SU-DHL-6 (cell line): ENCODE results near the gene HUS1.

Experiments used
- H2AFZ ChIP-seq: fragments of 200-600 bp; sonication (generic); 2 replicates; pipeline ENCODE4 v1.6.1; 2014; ENCODE audit warnings: low read depth, mild to moderate bottlenecking, moderate library complexity, mixed read lengths, antibody characterized with exemption, low read length; ENCODE audit not compliant: severe bottlenecking
- H3F3A ChIP-seq: fragments of 200-600 bp; shearing (Covaris generic); 2 replicates; pipeline ENCODE4 v1.6.0; 2016; ENCODE audit warnings: antibody characterized with exemption, mild to moderate bottlenecking; ENCODE audit not compliant: insufficient read depth
- H3K27ac ChIP-seq: fragments of 200-600 bp; sonication (generic); 2 replicates; pipeline ENCODE4 v1.5.1; 2016; ENCODE audit warnings: low read depth, mild to moderate bottlenecking, low read length, moderate library complexity, mixed read lengths
- H3K27me3 ChIP-seq: fragments of 200-600 bp; sonication (generic), shearing (Covaris generic); 2 replicates; pipeline ENCODE4 v1.6.0; 2014; ENCODE audit warnings: mild to moderate bottlenecking, low read length
- H3K36me3 ChIP-seq: fragments of 200-600 bp; sonication (generic); 2 replicates; pipeline ENCODE4 v1.6.1; 2014; ENCODE audit warnings: mild to moderate bottlenecking, low read length, mixed read lengths
- H3K4me2 ChIP-seq: fragments of 300-600, 200-600 bp; shearing (Covaris generic), sonication (generic); 2 replicates; pipeline ENCODE4 v1.6.0; 2014; ENCODE audit warnings: low read length, low read depth, mild to moderate bottlenecking; ENCODE audit not compliant: poor library complexity, severe bottlenecking
- H3K4me3 ChIP-seq: fragments of 200-600 bp; sonication (generic); 2 replicates; pipeline ENCODE4 v1.5.1; 2014; ENCODE audit warnings: antibody characterized with exemption, low read length, mild to moderate bottlenecking, mixed read lengths; ENCODE audit not compliant: insufficient read depth, poor library complexity, severe bottlenecking
- H3K79me2 ChIP-seq: fragments of 200-600 bp; sonication (generic); 2 replicates; pipeline ENCODE4 v1.6.1; 2014; ENCODE audit warnings: mild to moderate bottlenecking, low read length, moderate library complexity; ENCODE audit not compliant: insufficient read depth
- H3K9ac ChIP-seq: fragments of 200-600 bp; sonication (generic); 2 replicates; pipeline ENCODE4 v1.7.0; 2014; ENCODE audit warnings: mild to moderate bottlenecking, low read length
- H3K9me2 ChIP-seq: fragments of 200-600 bp; sonication (generic); replicated peaks from 2 replicates; pipeline ENCODE4 v1.6.1; 2014; ENCODE audit warnings: low read length; ENCODE audit not compliant: insufficient read depth
- H3K9me3 ChIP-seq: fragments of 200-600 bp; sonication (generic); 2 replicates; pipeline ENCODE4 v1.6.1; 2014; ENCODE audit warnings: low read length, mixed read lengths; ENCODE audit not compliant: insufficient read depth
- H4K20me1 ChIP-seq: fragments of 200-600 bp; sonication (generic); 2 replicates; pipeline ENCODE4 v1.6.1; 2014; ENCODE audit warnings: low read depth, mild to moderate bottlenecking, antibody characterized with exemption, low read length, moderate library complexity, mixed read lengths
- CTCF ChIP-seq: fragments of 200-600 bp; sonication (generic); IDR thresholded peaks from one replicate; pipeline ENCODE4 v1.5.1; 2017; ENCODE audit warnings: antibody characterized with exemption, mild to moderate bottlenecking, low read length, moderate library complexity; ENCODE audit not compliant: insufficient read depth, poor library complexity, severe bottlenecking
- EZH2phosphoT487 ChIP-seq: fragments of 200-600 bp; sonication (generic), shearing (Covaris generic); conservative IDR thresholded peaks from 2 replicates; pipeline ENCODE4 v1.6.1; 2018; ENCODE audit warnings: mild to moderate bottlenecking, antibody characterized with exemption, low read length, moderate library complexity, mixed read lengths

HUS1 gene

GRCh38 chr7:47951374-47951773, 28.0 kb downstream of the HUS1 start:
- H3K27me3 ChIP-seq: no peaks in the 10 kb centered on the region
- H3K9me3 ChIP-seq: no peaks in the 10 kb centered on the region
- no peaks in the 10 kb centered on the region for H3K9me2 ChIP-seq
- no peaks in the 10 kb centered on the region for H3K79me2 ChIP-seq
- no peaks in the 10 kb centered on the region for H4K20me1 ChIP-seq
- no peak overlapping the region for H2AFZ ChIP-seq
- no peak overlapping the region for H3K27ac ChIP-seq
- H3K9ac ChIP-seq: no peak overlapping the region
- no peak overlapping the region for H3K4me2 ChIP-seq
- TF ChIP-seq EZH2phosphoT487 (no peak), CTCF (no peak)
- H3K36me3 ChIP-seq: peaks cover 12% of the 10 kb centered on the region; the same call in 1 of the 2 replicates
- no peak overlapping the region for H3K4me3 ChIP-seq
- H3F3A ChIP-seq: no peaks in the 10 kb centered on the region; the same call in 1 of the 2 replicates

- Histone ChIP-seq H3K27ac (no peak overlapping the region), H4K20me1 (no peaks in the 10 kb centered on the region), H3K9me2 (no peaks in the 10 kb centered on the region), H3K9me3 (no peaks in the 10 kb centered on the region), H3K4me3 (no peak overlapping the region), H3F3A (no peaks in the 10 kb centered on the region; the same call in 1 of the 2 replicates), H3K36me3 (peaks cover 8% of the 10 kb centered on the region; the same call in 1 of the 2 replicates), H3K9ac (no peak overlapping the region), H3K79me2 (no peaks in the 10 kb centered on the region), H2AFZ (no peak overlapping the region), H3K4me2 (no peak overlapping the region), H3K27me3 (no peaks in the 10 kb centered on the region)
- no peak for TF ChIP-seq EZH2phosphoT487
- no peak for TF ChIP-seq CTCF
These were observed 28.7 kb downstream of the HUS1 start for GRCh38 chr7:47950714-47951113.

- TF ChIP-seq CTCF (no peak), EZH2phosphoT487 (no peak)
- no peak overlapping the region for H3K4me2 ChIP-seq
- H4K20me1 ChIP-seq: no peaks in the 10 kb centered on the region
- no peak overlapping the region for H3K9ac ChIP-seq
- no peak overlapping the region for H3K4me3 ChIP-seq
- H3K9me3 ChIP-seq: no peaks in the 10 kb centered on the region
- H3K27ac ChIP-seq: no peak overlapping the region
- no peak overlapping the region for H2AFZ ChIP-seq
- H3K36me3 ChIP-seq: no peaks in the 10 kb centered on the region
- no peaks in the 10 kb centered on the region for H3F3A ChIP-seq
- H3K27me3 ChIP-seq: no peaks in the 10 kb centered on the region
- no peaks in the 10 kb centered on the region for H3K79me2 ChIP-seq
- no peaks in the 10 kb centered on the region for H3K9me2 ChIP-seq
These were observed 29.7 kb downstream of the HUS1 start for GRCh38 chr7:47949703-47950102.
